NB4 (cell line): Measurements from ENCODE around the gene CCDC181.
A peak's percentile ranks its signal among the peaks of the same experiment; 100 is the strongest.

Source experiments
- DNase-seq: peaks from one replicate; pipeline ENCODE4 v3.0.0; 2010; ENCODE audit warnings: low read depth
- H3K4me3 ChIP-seq: one replicate; pipeline ENCODE4 v1.5.1; 2011; ENCODE audit warnings: mild to moderate bottlenecking, low read depth, low read length, moderate library complexity
- MYC ChIP-seq: IDR thresholded peaks from 2 replicates; pipeline ENCODE4 v1.6.1; 2011; ENCODE audit warnings: low read depth, low read length
- POLR2A ChIP-seq: IDR thresholded peaks from 2 replicates; pipeline ENCODE4 v1.6.1; 2011; ENCODE audit warnings: mild to moderate bottlenecking; ENCODE audit not compliant: insufficient read length; ENCODE audit errors: extremely low read depth
- TF ChIP-seq, protein P1 (sequence below): IDR thresholded peaks from one replicate; pipeline ENCODE4 v1.5.1; 2012; ENCODE audit warnings: low read depth, low read length
- TF ChIP-seq, protein P2 (sequence below): IDR thresholded peaks from 2 replicates; pipeline ENCODE4 v1.6.1; 2011; ENCODE audit warnings: low read depth, low read length

CCDC181 gene

DNA sequence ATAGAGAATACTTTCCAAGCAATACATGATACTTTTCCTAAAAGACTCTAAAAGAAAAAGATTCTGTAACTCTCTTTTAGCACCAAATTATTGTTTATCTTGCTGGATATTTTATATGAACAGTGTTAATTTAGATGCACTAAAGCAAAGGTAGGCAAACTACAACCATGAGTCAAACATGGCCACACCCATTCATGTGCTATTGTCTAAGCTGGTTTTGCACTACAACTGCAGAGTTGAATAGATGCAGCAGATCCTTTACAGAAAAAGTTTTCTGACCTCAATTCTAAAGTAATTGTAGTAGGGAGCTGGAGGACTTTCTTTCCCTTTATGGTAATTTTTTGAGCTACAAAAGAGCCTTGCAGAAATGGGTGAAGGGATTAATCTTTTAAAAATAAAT lies 39.9 kb downstream of the CCDC181 start:
- TF ChIP-seq, protein P1, sequence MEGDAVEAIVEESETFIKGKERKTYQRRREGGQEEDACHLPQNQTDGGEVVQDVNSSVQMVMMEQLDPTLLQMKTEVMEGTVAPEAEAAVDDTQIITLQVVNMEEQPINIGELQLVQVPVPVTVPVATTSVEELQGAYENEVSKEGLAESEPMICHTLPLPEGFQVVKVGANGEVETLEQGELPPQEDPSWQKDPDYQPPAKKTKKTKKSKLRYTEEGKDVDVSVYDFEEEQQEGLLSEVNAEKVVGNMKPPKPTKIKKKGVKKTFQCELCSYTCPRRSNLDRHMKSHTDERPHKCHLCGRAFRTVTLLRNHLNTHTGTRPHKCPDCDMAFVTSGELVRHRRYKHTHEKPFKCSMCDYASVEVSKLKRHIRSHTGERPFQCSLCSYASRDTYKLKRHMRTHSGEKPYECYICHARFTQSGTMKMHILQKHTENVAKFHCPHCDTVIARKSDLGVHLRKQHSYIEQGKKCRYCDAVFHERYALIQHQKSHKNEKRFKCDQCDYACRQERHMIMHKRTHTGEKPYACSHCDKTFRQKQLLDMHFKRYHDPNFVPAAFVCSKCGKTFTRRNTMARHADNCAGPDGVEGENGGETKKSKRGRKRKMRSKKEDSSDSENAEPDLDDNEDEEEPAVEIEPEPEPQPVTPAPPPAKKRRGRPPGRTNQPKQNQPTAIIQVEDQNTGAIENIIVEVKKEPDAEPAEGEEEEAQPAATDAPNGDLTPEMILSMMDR: no peak
- TF ChIP-seq, protein P2, sequence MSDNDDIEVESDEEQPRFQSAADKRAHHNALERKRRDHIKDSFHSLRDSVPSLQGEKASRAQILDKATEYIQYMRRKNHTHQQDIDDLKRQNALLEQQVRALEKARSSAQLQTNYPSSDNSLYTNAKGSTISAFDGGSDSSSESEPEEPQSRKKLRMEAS: no peak
- TF ChIP-seq POLR2A (no peak), MYC (no peak)
- no peak overlapping the region for H3K4me3 ChIP-seq
- no peak for DNase-seq

GRCh38 chr1:169383449-169383848 lies 43.8 kb downstream of the CCDC181 start:
- H3K4me3 ChIP-seq: no peak overlapping the region
- DNase-seq: no peak
- no peak for TF ChIP-seq MYC
- TF ChIP-seq POLR2A: no peak
- TF ChIP-seq, protein P1: no peak
- TF ChIP-seq, protein P2: no peak

GRCh38 chr1:169381162-169381561 lies 46.1 kb downstream of the CCDC181 start:
- no peak overlapping the region for H3K4me3 ChIP-seq
- DNase-seq: no peak
- TF ChIP-seq, protein P1: no peak
- TF ChIP-seq POLR2A: no peak

GRCh38 chr1:169371404-169371803 lies 55.9 kb downstream of the CCDC181 start:
- no peak overlapping the region for H3K4me3 ChIP-seq
- TF ChIP-seq, protein P1: no peak
- TF ChIP-seq POLR2A: no peak
- TF ChIP-seq MYC: no peak
- TF ChIP-seq, protein P2: no peak
- peak; percentile 26 for DNase-seq

DNA sequence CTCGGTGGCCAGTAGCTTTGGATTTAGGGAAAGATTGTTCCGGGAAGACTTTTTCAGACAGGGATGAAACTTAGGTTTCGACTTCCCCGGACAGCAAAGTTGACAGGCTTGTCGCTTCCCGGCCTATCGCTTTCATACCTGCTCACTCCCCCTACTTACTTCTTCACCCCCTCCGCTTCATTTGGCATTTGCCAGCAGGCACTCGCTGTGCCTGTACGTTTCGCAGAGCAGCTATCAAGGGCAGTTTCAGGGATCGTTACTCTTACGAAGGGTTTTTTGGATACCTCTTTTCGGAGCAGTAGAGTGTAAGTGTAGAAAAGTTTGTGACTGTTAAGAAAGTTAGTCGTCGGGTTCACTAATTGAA lies 58.9 kb downstream of the CCDC181 start:
- DNase-seq: peak; percentile 34

More for the DNA sequence above, 58.9 kb downstream of the CCDC181 start:
- H3K4me3 ChIP-seq: peak overlapping the region; percentile 98
- TF ChIP-seq, protein P2: no peak
- TF ChIP-seq MYC (no peak), POLR2A (no peak)
- TF ChIP-seq, protein P1: no peak
